GM12878 (cell line): ENCODE results near the gene PARVA. TPM values are rescaled to one million over a fixed set of nuclear protein-coding genes. Genes with fewer than 3 reads are reported as not detected.

Experiments used
- ATAC-seq: fragments of 200-7000 bp; cut with Tn5 transposase; 3 replicates; pipeline ENCODE4 v1.9.1; 2020; ENCODE audit warnings: mild to moderate bottlenecking, moderate library complexity
- BruUV-seq: library from RNA; stranded (reverse); fragments of 400-500 nt; replicated peaks from 2 replicates; lab custom pipeline; 2021; lab: Mats Ljungman, UMichigan
- CTCF ChIA-PET: fragments of 300-600 bp; sonication (Branson Sonifier 250); formaldehyde crosslinking; extraction: SDS; loops from one replicate; lab custom pipeline; 2021; ENCODE audit warnings: inconsistent platforms; lab: Yijun Ruan, JAX
- POLR2A ChIA-PET: fragments of 350-600 bp; formaldehyde crosslinking; extraction: SDS; loops from one replicate; lab custom pipeline; 2021; ENCODE audit warnings: inconsistent platforms; lab: Charles Lee
- RAD21 ChIA-PET: fragments of 300-600 bp; sonication (Branson Sonifier 250); formaldehyde crosslinking; loops from one replicate; lab custom pipeline; 2023; ENCODE audit warnings: antibody characterized with exemption; ENCODE audit not compliant: unreplicated experiment; lab: Charles Lee
- SMC1A ChIA-PET: fragments of 300-600 bp; sonication (Branson Sonifier 250); formaldehyde crosslinking; loops from one replicate; lab custom pipeline; 2023; ENCODE audit not compliant: unreplicated experiment, uncharacterized antibody; lab: Charles Lee
- DNase-seq: peaks from one replicate; pipeline ENCODE4 v3.0.0-alpha.2; 2011; ENCODE audit warnings: low read depth, low spot score
- FAIRE-seq: peaks from 3 replicates; lab custom pipeline; 2011; peaks lifted over from hg19 to GRCh38; lab: Jason Lieb, UNC
- H2AFZ ChIP-seq: 2 replicates; pipeline ENCODE4 v1.6.0; 2011; ENCODE audit warnings: low read depth, low read length, control low read depth; ENCODE audit not compliant: control insufficient read depth
- H3K27ac ChIP-seq: 2 replicates; pipeline ENCODE4 v1.5.1; 2011; ENCODE audit warnings: control low read depth; ENCODE audit not compliant: control insufficient read depth, insufficient read depth
- H3K27me3 ChIP-seq, 2 experiments: replicated peaks in 1 of 2; 2 replicates each; pipeline versions ENCODE4 v1.6.0 to v1.6.1; 2011; ENCODE audit warnings: low read length in 1 of 2; ENCODE audit not compliant: control insufficient read depth in 2 of 2, insufficient read depth in 2 of 2
- H3K36me3 ChIP-seq, 2 experiments: 2 replicates each; pipeline ENCODE4 v1.5.1; 2011; ENCODE audit warnings: low read length in 1 of 2; ENCODE audit not compliant: control insufficient read depth in 2 of 2, insufficient read depth in 2 of 2
- H3K4me1 ChIP-seq: 2 replicates; pipeline ENCODE4 v1.6.1; 2011; ENCODE audit warnings: mild to moderate bottlenecking, low read length, moderate library complexity, mixed read lengths; ENCODE audit not compliant: control insufficient read depth, insufficient read depth
- H3K4me2 ChIP-seq: 2 replicates; pipeline ENCODE4 v1.6.0; 2011; ENCODE audit warnings: control low read depth; ENCODE audit not compliant: control insufficient read depth, insufficient read depth
- H3K4me3 ChIP-seq: fragments of 200-600 bp; sonication (generic); 2 replicates; pipeline ENCODE4 v1.5.1; 2016
- H3K79me2 ChIP-seq: 2 replicates; pipeline ENCODE4 v1.6.0; 2011; ENCODE audit warnings: low read length; ENCODE audit not compliant: control insufficient read depth, insufficient read depth
- H3K9ac ChIP-seq: 2 replicates; pipeline ENCODE4 v1.8.0; 2011; ENCODE audit warnings: low read length, control low read depth, mixed read lengths; ENCODE audit not compliant: control insufficient read depth, insufficient read depth
- H3K9me3 ChIP-seq: replicated peaks from 3 replicates; pipeline ENCODE4 v1.5.1; 2011; ENCODE audit warnings: mild to moderate bottlenecking, low read length; ENCODE audit not compliant: control insufficient read depth, insufficient read depth
- H4K20me1 ChIP-seq: 2 replicates; pipeline ENCODE4 v1.6.0; 2011; ENCODE audit not compliant: control insufficient read depth, insufficient read depth
- GATAD2B ChIP-seq: fragments of 450-650 bp; conservative IDR thresholded peaks from 2 replicates; pipeline ENCODE4 v1.6.1; 2017; ENCODE audit warnings: low read depth, mild to moderate bottlenecking, moderate library complexity
- IRF5 ChIP-seq: fragments of 450-650 bp; IDR thresholded peaks from 2 replicates; pipeline ENCODE4 v1.6.1; 2017; ENCODE audit warnings: borderline replicate concordance
- MLLT1 ChIP-seq: fragments of 450-650 bp; IDR thresholded peaks from 2 replicates; pipeline ENCODE4 v1.6.1; 2016; ENCODE audit warnings: mild to moderate bottlenecking
- TAF1 ChIP-seq: IDR thresholded peaks from 2 replicates; pipeline ENCODE4 v1.6.1; 2011; ENCODE audit warnings: mild to moderate bottlenecking, low read depth, low read length, borderline replicate concordance
- ZBED1 ChIP-seq: IDR thresholded peaks from 2 replicates; pipeline ENCODE4 v1.6.1; 2016; ENCODE audit warnings: borderline replicate concordance
- WGBS: methylation state at CpG from one replicate; pipeline ENCODE4 v1.1.6; 2016; ENCODE audit warnings: low lambda C conversion rate; ENCODE audit not compliant: insufficient replicate concordance, insufficient coverage; ENCODE audit errors: missing lambda C conversion rate; 5-methylcytosine and 5-hydroxymethylcytosine counted together
- in situ Hi-C: fragments of 300-500 bp; cut with MboI; formaldehyde crosslinking; loops from 9 replicates; pipeline ENCODE4 v1.14.3; 2018; ENCODE audit warnings: mixed read lengths
- intact Hi-C: fragments of 100-400 bp; cut with micrococcal nuclease; formaldehyde crosslinking; loops from one replicate; pipeline ENCODE4 v1.14.2; 2022; ENCODE audit not compliant: unreplicated experiment
- polyA plus RNA-seq, 11 experiments: library from polyadenylated mRNA; depleted of rRNA in 4 of 11; unstranded in 6 of 11; stranded (reverse) in 5 of 11; fragments of >200 nt; fragmentation: Nextera tagmentation in 4 of 11; fragmentation: Illumina TruSeq in 1 of 11; extraction: Ambion mirVana in 4 of 11; extraction: Trizol in 1 of 11; gene quantifications; 1 replicate in 1 of 11; 2 replicates in 10 of 11; pipeline versions ENCODE4 v1.2.1 to v1.2.3, GENCODE V29; 2011 to 2016; ENCODE audit warnings: inconsistent platforms in 2 of 11, missing spikeins in 2 of 11, low read depth in 1 of 11
- total RNA-seq, 4 experiments: library from RNA; depleted of rRNA in 3 of 4; stranded (reverse); fragments of >200 nt in 3 of 4; fragmentation: Illumina TruSeq in 1 of 4; extraction: Trizol in 1 of 4; gene quantifications; 2 replicates each; pipeline versions ENCODE4 v1.2.1 to v1.2.3, GENCODE V29; 2013 to 2021

The PARVA gene
- total and polyA plus RNA-seq, 10 of the 15 experiments (the other 5 are each of a cell fraction or from before 2014, with no cell fraction given), result 0.01 to 0.44 (median 0.03) TPM; not detected in 7

- ChIA-PET CTCF (interaction anchor here (1.7 kb wide), 1 partner anchor 16 kb away, joined by 3 read pairs; no protein-coding TSS in a partner anchor), RAD21 (no interaction called here), POLR2A (no interaction called here), SMC1A (interaction anchor here (0.6 kb wide), 1 partner anchor 28 kb away, joined by 3 read pairs; no protein-coding TSS in a partner anchor)
- DNase-seq (no peak), FAIRE-seq (no peak), ATAC-seq (no peak)
- no peaks in the 10 kb centered on the region for H3K4me1 ChIP-seq
- in situ Hi-C loops, result no loop called here
- no peak overlapping the region for H3K4me2 ChIP-seq
- H3K4me3 ChIP-seq, result no peak overlapping the region
- H3K27ac ChIP-seq, result no peak overlapping the region
- no peaks in the 10 kb centered on the region for H4K20me1 ChIP-seq
- no peaks in the 10 kb centered on the region for H3K27me3 ChIP-seq
- no peaks in the 10 kb centered on the region for H3K79me2 ChIP-seq
- H2AFZ ChIP-seq, result no peak overlapping the region
- H3K36me3 ChIP-seq, result no peaks in the 10 kb centered on the region
- 68% methylated on average over 3 of the region's 3 CpGs for WGBS
- H3K9ac ChIP-seq, result no peak overlapping the region
- no peak for TF ChIP-seq TAF1
- no peak for TF ChIP-seq ZBED1
- no peak for TF ChIP-seq GATAD2B
- no peak for TF ChIP-seq MLLT1
- no peak for TF ChIP-seq IRF5
- H3K9me3 ChIP-seq, result no peaks in the 10 kb centered on the region
- intact Hi-C loops, result no loop called here
- BruUV-seq, result no TSS peak
Measured at GRCh38 chr11:12499071-12499470, 121.7 kb downstream of the PARVA start.
